ENCODE results near the gene COL6A2. TPM values are rescaled to one million over a fixed set of nuclear protein-coding genes. Genes with fewer than 3 reads are reported as not detected.

Gene COL6A2
- total RNA-seq, 1 donor from 2014 or later: 459 TPM

DNA sequence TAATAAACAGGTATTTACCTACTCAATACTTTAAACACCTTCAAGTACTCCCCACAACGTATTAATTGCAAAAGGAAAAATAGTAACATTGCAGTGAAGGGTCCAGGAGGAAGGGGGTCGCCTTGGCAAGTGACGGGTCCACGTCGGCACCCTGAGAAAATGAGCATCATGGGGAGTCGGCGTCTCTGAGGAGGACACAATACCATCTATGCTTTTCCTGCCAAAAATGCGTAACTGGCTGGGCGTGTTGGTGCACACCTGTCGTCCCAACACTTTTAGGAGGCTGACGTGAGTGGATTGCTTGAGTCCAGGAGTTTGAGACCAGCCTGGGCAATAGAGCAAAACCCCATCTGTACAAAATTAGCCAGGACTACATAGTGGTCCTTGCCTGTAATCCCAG is 50.2 kb downstream of the COL6A2 start:
- H3K27me3 ChIP-seq (ENCODE audit: control insufficient read depth in 3 of 3, insufficient read depth in 3 of 3, low read length in 3 of 3): peaks cover 3 to 14% (median 11%) of the 10 kb centered on the region in 3 donors
- H3K4me1 ChIP-seq (ENCODE audit: control insufficient read depth in 3 of 3, insufficient read depth in 3 of 3, low read length in 3 of 3): peaks cover 5 to 9% (median 8%) of the 10 kb centered on the region in 3 donors
- H3K9me3 ChIP-seq (ENCODE audit: control insufficient read depth in 3 of 3, low read length in 3 of 3): no peaks in the 10 kb centered on the region

DNA sequence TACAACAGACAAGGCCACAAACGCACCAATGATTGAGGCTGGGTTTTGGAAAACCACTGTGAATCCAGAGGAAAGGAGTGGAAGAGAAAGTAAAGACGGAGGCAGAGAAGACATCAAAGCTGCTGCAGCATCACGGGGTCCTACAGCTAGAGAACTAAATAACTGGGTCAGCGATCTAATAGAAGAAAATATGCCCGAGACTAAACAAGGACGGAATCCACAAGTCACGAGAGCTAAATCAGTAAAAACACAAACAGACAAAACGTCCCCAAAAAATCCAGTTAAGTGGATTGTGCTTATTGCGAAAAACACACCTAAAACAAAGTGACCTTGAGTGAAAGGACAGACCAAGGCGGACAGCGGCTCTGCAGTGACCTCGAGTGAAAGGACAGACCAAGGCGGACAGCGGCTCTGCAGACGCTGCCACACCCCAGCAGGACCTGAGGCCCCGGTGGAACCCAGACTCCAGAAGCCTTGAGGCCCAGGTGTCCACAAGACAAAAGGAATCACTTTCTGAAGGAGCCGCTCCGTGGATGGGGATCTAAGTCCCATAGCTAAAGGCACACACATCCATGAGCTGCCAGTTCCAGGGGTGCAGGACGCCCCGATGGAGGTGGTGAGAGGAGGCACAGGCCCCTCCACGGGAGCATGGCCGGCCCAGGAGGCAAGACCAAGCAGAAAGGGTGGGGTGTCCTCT is 51.4 kb downstream of the COL6A2 start:
- Histone ChIP-seq H3K36me3 (ENCODE audit: control insufficient read depth in 3 of 3, insufficient read depth in 3 of 3, low read length in 3 of 3) (no peaks in the 10 kb centered on the region), H3K4me3 (ENCODE audit: low read length in 3 of 3) (no peak overlapping the region), H3K27ac (ENCODE audit: low read depth, low read length) (no peak overlapping the region), H3K9ac (ENCODE audit: low read depth in 1 of 3, low read length in 3 of 3) (no peak overlapping the region), H3K4me1 (ENCODE audit: control insufficient read depth in 3 of 3, insufficient read depth in 3 of 3, low read length in 3 of 3) (peaks cover 0 to 14% (median 11%) of the 10 kb centered on the region in 3 donors), H3K27me3 (ENCODE audit: control insufficient read depth in 3 of 3, insufficient read depth in 3 of 3, low read length in 3 of 3) (peaks cover 6 to 14% (median 11%) of the 10 kb centered on the region in 3 donors), H3K9me3 (ENCODE audit: control insufficient read depth in 3 of 3, low read length in 3 of 3) (no peaks in the 10 kb centered on the region)

More for the DNA sequence above, 50.2 kb downstream of the COL6A2 start:
- Histone ChIP-seq H3K36me3 (ENCODE audit: control insufficient read depth in 3 of 3, insufficient read depth in 3 of 3, low read length in 3 of 3) (no peaks in the 10 kb centered on the region), H3K27ac (ENCODE audit: low read depth, low read length) (no peak overlapping the region), H3K4me3 (ENCODE audit: low read length in 3 of 3) (no peak overlapping the region), H3K9ac (ENCODE audit: low read depth in 1 of 3, low read length in 3 of 3) (no peak overlapping the region)

GRCh38 chr21:46150073-46150472 is 52.2 kb downstream of the COL6A2 start:
- Histone ChIP-seq H3K9ac (ENCODE audit: low read depth in 1 of 3, low read length in 3 of 3) (no peak overlapping the region), H3K9me3 (ENCODE audit: control insufficient read depth in 3 of 3, low read length in 3 of 3) (no peaks in the 10 kb centered on the region), H3K27me3 (ENCODE audit: control insufficient read depth in 3 of 3, insufficient read depth in 3 of 3, low read length in 3 of 3) (peaks cover 6 to 14% (median 11%) of the 10 kb centered on the region in 3 donors), H3K4me1 (ENCODE audit: control insufficient read depth in 3 of 3, insufficient read depth in 3 of 3, low read length in 3 of 3) (peaks cover 0 to 14% (median 11%) of the 10 kb centered on the region in 3 donors), H3K4me3 (ENCODE audit: low read length in 3 of 3) (no peak overlapping the region), H3K27ac (ENCODE audit: low read depth, low read length) (no peak overlapping the region), H3K36me3 (ENCODE audit: control insufficient read depth in 3 of 3, insufficient read depth in 3 of 3, low read length in 3 of 3) (no peaks in the 10 kb centered on the region)

DNA sequence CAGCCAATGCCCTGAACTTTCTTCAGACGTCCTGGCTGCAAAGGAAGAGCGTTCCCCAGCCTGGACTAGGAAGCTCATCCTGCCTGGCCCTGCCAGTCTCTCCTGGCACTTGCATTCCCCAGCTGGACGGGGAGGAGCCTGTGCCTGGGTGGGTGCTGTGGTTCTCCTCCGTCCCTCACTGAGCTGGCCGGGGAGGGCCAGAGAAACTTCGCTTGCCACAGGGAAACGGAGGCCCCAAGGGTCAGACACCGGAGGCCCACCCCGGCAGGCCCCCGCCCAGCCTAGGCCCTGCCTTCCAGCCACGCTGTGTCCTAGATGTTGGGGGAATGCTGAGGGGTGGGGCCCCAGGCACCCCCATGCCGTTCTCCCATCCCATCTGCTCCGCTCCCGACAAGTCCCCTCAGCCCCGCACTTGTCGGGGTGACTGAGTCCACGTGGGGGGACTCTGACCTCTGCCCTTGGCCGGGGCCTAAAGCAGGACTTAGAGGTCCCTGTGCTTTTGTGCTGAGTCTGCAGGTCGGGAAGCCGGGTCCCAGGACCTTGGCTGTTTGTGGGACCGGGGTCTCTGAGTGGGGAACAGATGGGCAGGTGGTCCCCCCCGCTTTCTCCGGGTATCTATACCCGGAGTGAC is 52.7 kb downstream of the COL6A2 start:
- no peak overlapping the region for H3K4me3 ChIP-seq (ENCODE audit: low read length in 3 of 3)
- H3K9me3 ChIP-seq (ENCODE audit: control insufficient read depth in 3 of 3, low read length in 3 of 3): no peaks in the 10 kb centered on the region
- H3K36me3 ChIP-seq (ENCODE audit: control insufficient read depth in 3 of 3, insufficient read depth in 3 of 3, low read length in 3 of 3): no peaks in the 10 kb centered on the region
- H3K4me1 ChIP-seq (ENCODE audit: control insufficient read depth in 3 of 3, insufficient read depth in 3 of 3, low read length in 3 of 3): peaks cover 0 to 14% (median 11%) of the 10 kb centered on the region in 3 donors
- no peak overlapping the region for H3K9ac ChIP-seq (ENCODE audit: low read depth in 1 of 3, low read length in 3 of 3)
- H3K27me3 ChIP-seq (ENCODE audit: control insufficient read depth in 3 of 3, insufficient read depth in 3 of 3, low read length in 3 of 3): peaks cover 6 to 14% (median 11%) of the 10 kb centered on the region in 3 donors
- no peak overlapping the region for H3K27ac ChIP-seq (ENCODE audit: low read depth, low read length)

DNA sequence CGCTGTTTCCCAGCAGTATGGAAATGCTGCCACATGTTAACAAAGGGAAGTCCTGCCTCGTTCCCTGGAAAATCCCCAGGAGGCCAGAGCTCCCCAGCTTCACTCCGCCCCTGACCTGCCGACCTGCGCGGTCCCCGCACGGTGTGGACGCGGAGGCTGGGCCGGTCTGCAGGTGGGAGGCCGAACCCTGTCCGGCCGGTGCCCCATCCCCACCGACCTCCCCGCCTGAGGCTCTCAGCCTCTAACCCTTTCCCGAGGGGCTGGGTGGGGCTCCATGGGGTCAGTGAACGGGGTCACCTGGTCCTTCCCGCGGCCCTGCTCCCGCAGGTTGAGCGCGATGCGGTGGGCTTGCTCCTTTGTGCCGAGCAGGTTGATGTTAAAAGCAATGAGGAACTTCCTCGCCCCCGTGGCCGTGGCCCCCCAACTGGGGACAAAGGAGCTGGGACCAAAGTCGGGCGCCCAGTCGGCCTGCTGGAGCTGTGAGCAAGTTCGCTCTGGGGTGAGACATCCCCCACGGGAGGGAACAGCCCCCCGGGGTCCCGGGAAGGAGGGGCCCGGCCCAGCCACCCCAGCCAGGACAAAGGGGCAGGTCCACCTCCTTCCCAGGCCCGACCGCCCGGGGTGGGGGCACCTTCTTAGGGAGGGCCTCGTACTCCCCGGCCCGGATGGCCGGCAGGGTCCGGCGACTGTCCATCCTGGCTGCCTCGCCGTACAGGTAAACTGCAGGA is 53.5 kb downstream of the COL6A2 start:
- H3K9ac ChIP-seq (ENCODE audit: low read depth in 1 of 3, low read length in 3 of 3): no peak overlapping the region
- no peaks in the 10 kb centered on the region for H3K36me3 ChIP-seq (ENCODE audit: control insufficient read depth in 3 of 3, insufficient read depth in 3 of 3, low read length in 3 of 3)
- H3K9me3 ChIP-seq (ENCODE audit: control insufficient read depth in 3 of 3, low read length in 3 of 3): no peaks in the 10 kb centered on the region
- peaks cover 6 to 14% (median 11%) of the 10 kb centered on the region in 3 donors for H3K27me3 ChIP-seq (ENCODE audit: control insufficient read depth in 3 of 3, insufficient read depth in 3 of 3, low read length in 3 of 3)
- H3K4me3 ChIP-seq (ENCODE audit: low read length in 3 of 3): no peak overlapping the region
- no peak overlapping the region for H3K27ac ChIP-seq (ENCODE audit: low read depth, low read length)
- peaks cover 0 to 14% (median 11%) of the 10 kb centered on the region in 3 donors for H3K4me1 ChIP-seq (ENCODE audit: control insufficient read depth in 3 of 3, insufficient read depth in 3 of 3, low read length in 3 of 3)

DNA sequence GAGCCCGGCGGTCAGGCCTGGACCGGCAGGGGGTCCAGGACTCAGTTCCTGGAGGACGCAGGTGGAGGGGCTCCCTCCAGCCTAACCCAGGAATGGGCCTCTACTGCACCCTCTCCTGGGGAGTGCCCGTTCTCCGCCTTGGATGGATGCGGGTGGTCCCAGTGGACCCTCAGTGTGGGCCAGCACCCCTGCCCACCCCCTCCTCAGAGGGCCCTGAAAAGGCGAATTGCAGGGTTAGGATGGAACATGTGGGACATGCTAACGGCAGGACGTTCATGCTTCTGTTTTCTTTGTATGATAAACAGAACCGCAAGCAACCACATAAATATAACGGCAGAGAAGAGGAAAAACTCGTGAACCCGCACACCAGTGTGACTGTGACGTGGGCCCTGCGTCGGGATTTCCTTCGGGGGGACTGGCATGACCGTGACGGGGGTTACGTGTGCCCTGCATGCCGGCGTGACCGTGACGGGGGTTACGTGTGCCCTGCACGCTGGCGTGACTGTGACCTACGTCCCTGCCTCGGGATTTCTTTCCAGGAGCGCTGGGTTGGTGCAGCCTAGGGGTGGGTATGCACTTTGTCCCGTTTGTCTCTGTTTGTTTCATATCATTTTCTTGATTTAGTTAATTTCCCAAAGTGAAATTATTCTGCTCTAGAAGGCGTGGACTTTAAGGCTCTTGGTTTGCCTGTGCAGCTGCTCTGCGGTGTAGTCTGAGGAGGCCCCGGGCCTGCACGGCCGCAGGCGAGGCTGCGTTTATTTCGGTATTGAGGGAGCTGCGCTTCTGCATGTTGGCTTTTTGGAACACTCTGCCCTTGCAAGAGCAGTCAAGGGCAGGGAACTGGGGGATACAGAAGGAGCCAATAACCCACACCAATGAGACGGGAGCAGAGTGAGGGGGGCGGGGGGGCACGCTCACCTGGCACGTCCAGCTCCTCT is 54.3 kb downstream of the COL6A2 start:
- Histone ChIP-seq H3K9me3 (ENCODE audit: control insufficient read depth in 3 of 3, low read length in 3 of 3) (no peaks in the 10 kb centered on the region), H3K4me1 (ENCODE audit: control insufficient read depth in 3 of 3, insufficient read depth in 3 of 3, low read length in 3 of 3) (peaks cover 0 to 14% (median 11%) of the 10 kb centered on the region in 3 donors), H3K27ac (ENCODE audit: low read depth, low read length) (no peak overlapping the region), H3K36me3 (ENCODE audit: control insufficient read depth in 3 of 3, insufficient read depth in 3 of 3, low read length in 3 of 3) (no peaks in the 10 kb centered on the region), H3K4me3 (ENCODE audit: low read length in 3 of 3) (no peak overlapping the region), H3K27me3 (ENCODE audit: control insufficient read depth in 3 of 3, insufficient read depth in 3 of 3, low read length in 3 of 3) (peaks cover 6 to 14% (median 11%) of the 10 kb centered on the region in 3 donors), H3K9ac (ENCODE audit: low read depth in 1 of 3, low read length in 3 of 3) (peak overlapping the region in 1 of 3 donors; percentile 70)

DNA sequence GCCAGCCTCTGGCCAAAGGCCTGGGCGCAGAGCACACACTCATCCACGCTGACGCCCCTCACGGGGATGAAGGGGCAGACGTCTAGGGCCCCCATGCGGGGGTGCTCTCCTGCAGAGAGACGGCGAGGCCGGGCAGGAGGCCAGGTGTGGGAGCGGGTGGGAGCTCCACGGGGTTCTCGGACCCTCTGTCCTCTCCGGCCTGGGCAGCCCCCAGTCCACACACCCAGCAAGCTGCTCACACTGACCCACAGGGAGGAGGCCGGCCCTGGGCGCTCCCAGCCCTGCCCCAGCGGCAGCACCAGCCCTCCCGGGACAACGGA is 55.0 kb downstream of the COL6A2 start:
- H3K4me3 ChIP-seq (ENCODE audit: low read length in 3 of 3): peak overlapping the region in 1 of 3 donors; percentile 13
- no peak overlapping the region for H3K27ac ChIP-seq (ENCODE audit: low read depth, low read length)

DNA sequence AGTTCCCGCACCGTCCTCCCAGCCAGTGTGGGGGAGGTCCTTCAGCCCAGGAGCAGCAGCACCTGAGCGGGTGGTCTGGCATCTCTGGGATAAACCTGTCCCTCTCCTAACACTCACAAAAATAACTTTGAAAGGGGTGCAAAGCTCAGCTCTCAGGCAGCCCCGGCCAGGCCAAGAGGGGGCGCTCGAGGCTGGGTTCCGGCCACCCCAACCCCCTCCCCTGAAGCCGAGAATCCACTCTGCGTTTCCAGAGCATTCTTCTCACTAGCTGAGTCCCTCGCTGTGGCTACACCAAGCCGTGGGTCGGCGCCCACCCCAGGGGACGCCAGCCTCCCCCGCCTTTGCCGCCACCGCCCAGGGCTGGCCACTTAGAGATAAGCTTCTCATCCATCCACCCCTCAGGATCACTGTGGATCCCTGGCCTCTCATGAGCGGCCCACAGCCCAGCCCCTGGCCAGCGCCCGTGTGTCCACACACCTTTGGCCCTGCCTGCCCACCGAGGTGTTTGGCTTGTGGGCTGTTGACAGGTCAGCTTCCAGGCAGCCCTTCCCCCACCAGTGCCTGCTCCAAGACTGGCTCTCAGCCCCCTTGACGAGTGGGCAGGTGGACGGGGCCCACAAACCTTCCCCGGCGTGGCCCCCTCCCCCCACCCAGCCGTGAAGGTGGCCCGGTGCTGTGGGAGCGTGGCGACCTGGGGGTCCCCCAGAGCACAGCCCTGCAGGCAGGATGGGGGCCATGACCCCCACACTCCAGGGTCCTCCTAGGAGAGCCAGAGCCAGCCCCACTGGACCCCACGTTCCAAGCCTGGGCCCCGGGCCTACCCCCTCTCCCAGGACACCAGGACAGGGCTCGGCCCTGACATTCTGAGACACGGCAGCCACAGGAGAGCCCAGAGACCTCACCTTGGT is 55.6 kb downstream of the COL6A2 start:
- H3K4me3 ChIP-seq (ENCODE audit: low read length in 3 of 3): peak overlapping the region in 2 of 3 donors; percentile 27 to 49
- H3K9ac ChIP-seq (ENCODE audit: low read depth in 1 of 3, low read length in 3 of 3): peak overlapping the region in 1 of 3 donors; percentile 70
- no peak overlapping the region for H3K27ac ChIP-seq (ENCODE audit: low read depth, low read length)
- H3K4me1 ChIP-seq (ENCODE audit: control insufficient read depth in 3 of 3, insufficient read depth in 3 of 3, low read length in 3 of 3): peaks cover 0 to 14% (median 11%) of the 10 kb centered on the region in 3 donors
- H3K27me3 ChIP-seq (ENCODE audit: control insufficient read depth in 3 of 3, insufficient read depth in 3 of 3, low read length in 3 of 3): peaks cover 6 to 14% (median 11%) of the 10 kb centered on the region in 3 donors
- no peaks in the 10 kb centered on the region for H3K36me3 ChIP-seq (ENCODE audit: control insufficient read depth in 3 of 3, insufficient read depth in 3 of 3, low read length in 3 of 3)
- H3K9me3 ChIP-seq (ENCODE audit: control insufficient read depth in 3 of 3, low read length in 3 of 3): no peaks in the 10 kb centered on the region

More for the DNA sequence above, 55.0 kb downstream of the COL6A2 start:
- H3K36me3 ChIP-seq (ENCODE audit: control insufficient read depth in 3 of 3, insufficient read depth in 3 of 3, low read length in 3 of 3): no peaks in the 10 kb centered on the region
- H3K9me3 ChIP-seq (ENCODE audit: control insufficient read depth in 3 of 3, low read length in 3 of 3): no peaks in the 10 kb centered on the region
- H3K27me3 ChIP-seq (ENCODE audit: control insufficient read depth in 3 of 3, insufficient read depth in 3 of 3, low read length in 3 of 3): peaks cover 6 to 14% (median 11%) of the 10 kb centered on the region in 3 donors
- peaks cover 0 to 14% (median 11%) of the 10 kb centered on the region in 3 donors for H3K4me1 ChIP-seq (ENCODE audit: control insufficient read depth in 3 of 3, insufficient read depth in 3 of 3, low read length in 3 of 3)
- H3K9ac ChIP-seq (ENCODE audit: low read depth in 1 of 3, low read length in 3 of 3): peak overlapping the region in 1 of 3 donors; percentile 70
